T-helper 1 cell treated with Interleukin-12 subunit alpha and Interleukin-12 subunit beta and Interleukin-4 antibody, amounts not matched to agents 30 μg/mL and 1 μg/mL, for 36 hours (primary cell): Measurements from ENCODE around the gene SRPRA.
"Not testable (repeated sequence)": the region's sequence is repeated elsewhere in the genome, so short reads cannot be mapped to it uniquely, and the experiment has no call there.

ENCODE experiments used
- H3K27ac Mint-ChIP-seq: one replicate; pipeline ENCODE4 v1.8.0; 2021; ENCODE audit warnings: mild to moderate bottlenecking, mixed read lengths
- H3K27me3 Mint-ChIP-seq: one replicate; pipeline ENCODE4 v1.8.0; 2021; ENCODE audit warnings: low read depth, mixed read lengths
- H3K36me3 Mint-ChIP-seq: one replicate; pipeline ENCODE4 v1.8.0; 2021; ENCODE audit warnings: low read depth, mixed read lengths
- H3K4me1 Mint-ChIP-seq: one replicate; pipeline ENCODE4 v1.8.0; 2021; ENCODE audit warnings: low read depth, mixed read lengths
- H3K4me3 Mint-ChIP-seq: one replicate; pipeline ENCODE4 v1.8.0; 2021; ENCODE audit warnings: mild to moderate bottlenecking, moderate library complexity, mixed read lengths
- H3K9me3 Mint-ChIP-seq: one replicate; pipeline ENCODE4 v1.8.0; 2021; ENCODE audit warnings: mixed read lengths

SRPRA gene, protein sequence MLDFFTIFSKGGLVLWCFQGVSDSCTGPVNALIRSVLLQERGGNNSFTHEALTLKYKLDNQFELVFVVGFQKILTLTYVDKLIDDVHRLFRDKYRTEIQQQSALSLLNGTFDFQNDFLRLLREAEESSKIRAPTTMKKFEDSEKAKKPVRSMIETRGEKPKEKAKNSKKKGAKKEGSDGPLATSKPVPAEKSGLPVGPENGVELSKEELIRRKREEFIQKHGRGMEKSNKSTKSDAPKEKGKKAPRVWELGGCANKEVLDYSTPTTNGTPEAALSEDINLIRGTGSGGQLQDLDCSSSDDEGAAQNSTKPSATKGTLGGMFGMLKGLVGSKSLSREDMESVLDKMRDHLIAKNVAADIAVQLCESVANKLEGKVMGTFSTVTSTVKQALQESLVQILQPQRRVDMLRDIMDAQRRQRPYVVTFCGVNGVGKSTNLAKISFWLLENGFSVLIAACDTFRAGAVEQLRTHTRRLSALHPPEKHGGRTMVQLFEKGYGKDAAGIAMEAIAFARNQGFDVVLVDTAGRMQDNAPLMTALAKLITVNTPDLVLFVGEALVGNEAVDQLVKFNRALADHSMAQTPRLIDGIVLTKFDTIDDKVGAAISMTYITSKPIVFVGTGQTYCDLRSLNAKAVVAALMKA

DNA sequence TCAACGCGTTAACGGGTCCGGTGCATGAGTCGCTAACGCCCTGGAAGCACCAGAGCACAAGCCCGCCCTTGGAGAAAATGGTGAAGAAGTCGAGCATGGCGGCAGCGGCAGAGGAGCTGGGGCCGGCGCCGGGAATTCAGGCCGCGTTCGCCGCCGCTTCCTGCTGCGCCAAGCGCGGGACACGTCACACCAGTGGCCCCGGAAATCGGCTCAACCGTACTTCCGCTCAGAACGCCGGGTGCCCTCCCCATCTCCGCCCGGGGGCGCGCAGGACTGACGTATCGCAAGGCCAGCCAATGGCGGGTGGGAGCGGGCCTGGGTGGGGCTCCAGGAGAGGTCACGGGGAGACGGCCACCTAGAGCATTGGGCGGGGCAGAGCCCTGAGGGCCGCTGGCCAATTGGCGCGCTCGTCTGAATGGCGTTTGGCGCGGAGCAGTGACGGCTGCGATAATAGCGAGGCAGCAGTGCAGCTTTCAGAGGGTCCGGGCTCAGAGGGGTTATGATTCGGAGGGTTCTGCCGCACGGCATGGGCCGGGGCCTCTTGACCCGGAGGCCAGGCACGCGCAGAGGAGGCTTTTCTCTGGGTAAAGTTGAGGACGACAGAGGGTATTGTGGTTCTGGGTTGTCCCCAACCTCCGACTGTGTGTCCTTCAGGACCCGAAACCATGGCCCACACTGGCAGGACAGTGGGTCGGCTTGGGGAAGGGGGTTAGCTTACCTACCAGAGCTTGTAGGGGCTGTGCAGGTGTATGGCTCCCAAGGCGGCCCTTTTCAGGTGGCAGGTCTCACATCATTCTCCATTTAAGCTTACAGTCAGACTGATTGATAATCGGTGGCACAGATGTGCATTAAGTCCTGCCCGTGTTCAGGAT is at the start of gene SRPRA, which contains the start of gene FOXRED1:
TSS of gene SRPRA (minus strand) at position 188 of the 872 bp plus-strand sequence. CDS start at position 97, 91 bp downstream.
TSS of gene FOXRED1 (plus strand) at position 447 of the 872 bp plus-strand sequence. CDS start at position 500, 53 bp downstream.
- H3K4me3 Mint-ChIP-seq = peak within 1 kb of the TSS; percentile 98
- H3K4me1 Mint-ChIP-seq = peaks cover 29% of the 10 kb centered on the region
- H3K27ac Mint-ChIP-seq = peak within 1 kb of the TSS; percentile 98
- H3K27me3 Mint-ChIP-seq = no peaks in the 10 kb centered on the region
- no peaks in the 10 kb centered on the region for H3K9me3 Mint-ChIP-seq
- H3K36me3 Mint-ChIP-seq = peaks cover 47% of the 10 kb centered on the region

GRCh38 chr11:126317756-126318573 is 49.3 kb upstream of the SRPRA start:
- Mint-ChIP-seq H3K4me3 (peak overlapping the region; percentile 30), H3K27me3 (no peaks in the 10 kb centered on the region), H3K9me3 (no peaks in the 10 kb centered on the region), H3K36me3 (peaks cover 30% of the 10 kb centered on the region), H3K4me1 (peaks cover 39% of the 10 kb centered on the region), H3K27ac (peak overlapping the region; percentile 73)

DNA sequence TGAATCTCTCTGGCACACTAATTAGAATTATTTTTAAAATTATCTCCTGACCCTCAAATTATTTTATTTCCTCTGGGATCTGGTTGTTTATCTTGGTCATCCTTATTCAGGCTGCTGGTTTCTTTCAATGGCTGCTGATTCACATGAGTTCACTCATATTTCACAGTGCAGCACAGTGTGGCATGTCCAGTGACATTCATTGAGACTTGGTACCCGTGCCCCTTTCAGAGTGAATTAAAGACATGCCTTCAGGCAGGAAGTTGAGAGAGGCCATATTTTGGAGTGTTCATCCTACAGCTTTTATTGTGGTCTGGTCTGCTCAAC is 48.7 kb upstream of the SRPRA start:
- Mint-ChIP-seq H3K36me3 (peaks cover 32% of the 10 kb centered on the region), H3K9me3 (no peaks in the 10 kb centered on the region), H3K27me3 (no peaks in the 10 kb centered on the region), H3K27ac (peak overlapping the region; percentile 73), H3K4me1 (peaks cover 39% of the 10 kb centered on the region), H3K4me3 (peak overlapping the region; percentile 30)

DNA sequence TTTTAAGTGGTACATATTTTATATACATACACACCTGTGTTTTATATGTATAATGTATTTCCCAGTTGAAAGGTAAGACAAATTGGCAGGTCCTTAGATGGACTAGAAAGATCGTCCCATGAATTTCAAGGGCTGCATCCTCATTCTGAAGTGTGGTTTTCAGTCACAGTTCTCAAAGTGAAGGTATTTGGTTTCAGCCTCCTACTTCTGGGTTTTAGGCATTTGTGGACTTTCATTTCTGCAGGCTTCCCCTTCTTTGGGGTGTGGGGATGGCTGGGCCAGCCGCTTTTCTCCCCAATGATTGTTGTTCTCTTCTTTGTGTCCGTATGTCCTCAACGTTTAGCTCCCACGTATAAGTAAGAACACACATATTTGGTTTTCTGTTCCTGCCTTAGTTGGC is 45.1 kb upstream of the SRPRA start:
- Mint-ChIP-seq H3K9me3 (no peaks in the 10 kb centered on the region), H3K27ac (no peak overlapping the region), H3K4me3 (no peak overlapping the region), H3K4me1 (peaks cover 34% of the 10 kb centered on the region), H3K36me3 (peaks cover 34% of the 10 kb centered on the region), H3K27me3 (no peaks in the 10 kb centered on the region)

GRCh38 chr11:126312961-126313360 is 44.3 kb upstream of the SRPRA start:
- H3K36me3 Mint-ChIP-seq = peaks cover 37% of the 10 kb centered on the region
- H3K4me1 Mint-ChIP-seq = peaks cover 25% of the 10 kb centered on the region
- no peaks in the 10 kb centered on the region for H3K27me3 Mint-ChIP-seq
- no peak overlapping the region for H3K27ac Mint-ChIP-seq
- H3K4me3 Mint-ChIP-seq = no peak overlapping the region
- H3K9me3 Mint-ChIP-seq = no peaks in the 10 kb centered on the region

DNA sequence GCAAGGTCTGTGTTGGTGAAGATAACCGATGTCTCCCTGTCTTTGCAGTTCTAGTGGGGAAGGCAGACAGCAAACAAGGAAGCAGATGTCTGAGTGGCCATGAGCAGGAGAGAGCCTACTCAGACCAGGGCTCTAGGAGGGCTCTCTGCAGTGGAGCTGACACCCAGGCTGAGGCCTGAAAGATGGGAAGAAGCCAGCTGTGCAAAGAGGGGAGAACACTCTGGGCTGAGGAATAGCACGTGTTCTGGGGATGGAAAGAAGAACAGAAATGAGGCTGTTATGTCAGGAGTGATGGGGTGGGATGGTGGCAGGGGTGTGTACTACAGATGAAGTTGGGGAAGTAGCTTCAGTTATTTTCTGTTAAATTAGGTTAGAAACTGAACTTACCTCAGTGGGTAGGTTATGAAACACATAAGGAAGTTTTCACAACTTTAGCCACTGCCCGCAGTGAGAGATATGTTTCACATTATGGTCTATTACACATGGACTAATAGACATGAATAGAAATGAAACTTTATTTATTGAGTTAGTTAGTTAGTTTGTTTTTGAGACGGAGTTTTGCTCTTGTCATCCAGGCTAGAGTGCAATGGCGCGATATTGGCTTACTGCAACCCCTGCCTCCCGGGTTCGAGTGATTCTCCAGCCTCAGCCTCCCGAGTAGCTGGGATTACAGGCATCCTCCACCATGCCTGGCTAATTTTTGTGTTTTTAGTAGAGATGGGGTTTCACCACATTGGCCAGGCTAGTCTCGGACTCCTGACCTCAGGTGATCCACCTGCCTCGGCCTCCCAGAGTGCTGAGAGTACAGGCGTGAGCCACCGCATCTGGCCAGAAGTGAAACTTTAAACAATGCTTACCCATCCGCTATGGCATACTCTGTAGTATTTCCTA is 43.0 kb upstream of the SRPRA start:
- Mint-ChIP-seq H3K4me1 (peaks cover 23% of the 10 kb centered on the region), H3K27me3 (no peaks in the 10 kb centered on the region), H3K27ac (no peak overlapping the region), H3K9me3 (no peaks in the 10 kb centered on the region), H3K4me3 (no peak overlapping the region), H3K36me3 (peaks cover 35% of the 10 kb centered on the region)

DNA sequence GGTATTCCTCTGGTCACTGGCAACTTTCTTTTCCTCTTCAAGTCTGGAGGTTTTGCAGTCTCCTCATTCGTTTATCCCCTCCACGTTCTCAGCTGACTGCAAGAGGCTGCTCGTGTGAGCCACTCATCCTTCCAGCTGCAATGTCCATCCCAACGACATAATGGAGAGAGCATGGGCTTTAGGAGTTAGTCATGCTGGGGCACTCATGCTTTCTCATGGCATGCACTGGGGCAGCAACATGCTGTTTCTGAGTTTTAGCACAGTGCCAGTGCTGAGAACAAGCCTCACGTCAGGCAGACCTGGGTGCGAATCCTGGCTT is 42.3 kb upstream of the SRPRA start:
- H3K9me3 Mint-ChIP-seq = no peaks in the 10 kb centered on the region
- peaks cover 30% of the 10 kb centered on the region for H3K36me3 Mint-ChIP-seq
- no peaks in the 10 kb centered on the region for H3K27me3 Mint-ChIP-seq
- H3K27ac Mint-ChIP-seq = no peak overlapping the region
- H3K4me3 Mint-ChIP-seq = no peak overlapping the region
- peaks cover 21% of the 10 kb centered on the region for H3K4me1 Mint-ChIP-seq

GRCh38 chr11:126310200-126310991 is 41.7 kb upstream of the SRPRA start:
- H3K9me3 Mint-ChIP-seq = no peaks in the 10 kb centered on the region
- no peak overlapping the region for H3K27ac Mint-ChIP-seq
- peaks cover 25% of the 10 kb centered on the region for H3K4me1 Mint-ChIP-seq
- no peaks in the 10 kb centered on the region for H3K27me3 Mint-ChIP-seq
- H3K4me3 Mint-ChIP-seq = no peak overlapping the region
- peaks cover 32% of the 10 kb centered on the region for H3K36me3 Mint-ChIP-seq

GRCh38 chr11:126308771-126309170 is 40.1 kb upstream of the SRPRA start:
- H3K27ac Mint-ChIP-seq, H3K4me3 Mint-ChIP-seq, H3K9me3 Mint-ChIP-seq, H3K27me3 Mint-ChIP-seq: not testable (repeated sequence)
- H3K36me3 Mint-ChIP-seq = peaks cover 31% of the 10 kb centered on the region
- peaks cover 34% of the 10 kb centered on the region for H3K4me1 Mint-ChIP-seq

GRCh38 chr11:126308271-126308671 is 39.6 kb upstream of the SRPRA start:
- H3K4me3 Mint-ChIP-seq = no peak overlapping the region
- H3K9me3 Mint-ChIP-seq = no peaks in the 10 kb centered on the region
- peaks cover 31% of the 10 kb centered on the region for H3K36me3 Mint-ChIP-seq
- H3K4me1 Mint-ChIP-seq = peaks cover 34% of the 10 kb centered on the region
- H3K27me3 Mint-ChIP-seq = no peaks in the 10 kb centered on the region
- no peak overlapping the region for H3K27ac Mint-ChIP-seq

DNA sequence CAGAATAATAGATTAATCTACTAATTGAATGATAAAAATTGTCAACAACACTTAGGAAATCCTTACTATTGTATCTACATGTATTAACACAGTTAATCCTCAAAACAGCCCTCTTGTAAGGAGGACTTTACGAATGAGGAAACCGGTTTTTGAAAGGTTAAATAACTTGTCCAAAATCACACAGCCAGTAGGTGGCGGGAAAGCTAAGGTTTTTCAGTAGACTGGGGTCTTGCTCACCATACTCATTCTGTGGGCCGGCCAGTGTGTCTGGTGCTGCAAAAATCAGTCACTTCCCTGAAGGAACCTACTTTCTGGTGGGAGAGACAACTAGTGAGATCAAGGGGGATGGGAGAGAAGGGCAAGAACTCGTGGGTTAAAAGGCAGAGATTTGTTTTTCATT is 39.0 kb upstream of the SRPRA start:
- H3K4me3 Mint-ChIP-seq = no peak overlapping the region
- no peak overlapping the region for H3K27ac Mint-ChIP-seq
- peaks cover 28% of the 10 kb centered on the region for H3K36me3 Mint-ChIP-seq
- no peaks in the 10 kb centered on the region for H3K27me3 Mint-ChIP-seq
- peaks cover 38% of the 10 kb centered on the region for H3K4me1 Mint-ChIP-seq
- no peaks in the 10 kb centered on the region for H3K9me3 Mint-ChIP-seq

DNA sequence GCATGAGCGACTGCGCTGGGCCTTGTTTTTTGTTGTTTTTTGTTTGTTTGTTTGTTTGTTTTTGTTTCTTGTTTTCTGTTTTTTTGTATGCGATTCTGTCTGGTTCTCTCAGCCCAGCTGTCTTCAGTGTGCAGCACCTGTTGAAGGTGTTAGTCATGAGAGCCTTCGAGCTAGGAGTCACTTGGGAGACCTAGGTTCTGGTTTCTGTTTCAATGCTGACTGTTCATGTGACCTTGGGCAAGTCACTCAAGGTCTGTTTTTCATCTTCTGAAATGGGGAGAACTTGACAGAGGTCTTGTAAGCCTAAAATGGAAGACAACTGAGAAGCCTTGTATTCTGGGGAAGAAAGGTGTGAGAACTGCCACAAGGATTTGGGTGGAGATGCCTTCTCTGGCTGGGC is 37.0 kb upstream of the SRPRA start:
- Mint-ChIP-seq H3K27me3 (no peaks in the 10 kb centered on the region), H3K9me3 (no peaks in the 10 kb centered on the region), H3K4me1 (peaks cover 36% of the 10 kb centered on the region), H3K4me3 (peak overlapping the region; percentile 80), H3K36me3 (peaks cover 24% of the 10 kb centered on the region), H3K27ac (peak overlapping the region; percentile 86)
